ENCODE measurements around the gene TRAF3IP1.
"Not testable (repeated sequence)": the region's sequence is repeated elsewhere in the genome, so short reads cannot be mapped to it uniquely, and the experiment has no call there.

The TRAF3IP1 gene

DNA sequence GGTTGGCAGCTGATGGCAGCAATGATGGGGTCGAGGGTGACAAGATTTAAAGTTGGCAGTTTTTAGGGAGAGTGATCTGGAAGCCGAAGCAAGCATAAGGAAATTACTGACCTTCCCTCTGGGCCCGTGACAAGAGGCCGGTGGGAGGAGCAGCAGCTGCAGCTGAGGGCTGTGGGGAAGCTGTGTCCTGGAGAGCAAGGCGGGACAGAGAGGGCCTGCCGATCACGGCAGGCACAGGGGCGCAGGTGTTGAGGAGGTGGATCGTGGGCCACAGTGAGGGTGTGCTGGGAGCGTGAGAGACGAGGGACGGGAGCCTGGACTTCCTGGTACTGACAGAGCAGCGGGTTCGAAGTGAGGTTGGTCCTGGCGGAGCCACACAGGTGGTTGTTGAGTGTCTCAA, 31.0 kb downstream of the TRAF3IP1 start:
- Histone ChIP-seq H3K9ac (ENCODE audit: low read depth, low read length) (no peak overlapping the region), H3K36me3 (ENCODE audit: insufficient read depth, low read length) (no peaks in the 10 kb centered on the region), H3K4me1 (ENCODE audit: insufficient read depth, low read length) (no peaks in the 10 kb centered on the region), H3K9me3 (ENCODE audit: control insufficient read depth, insufficient read depth, low read length) (no peaks in the 10 kb centered on the region)

DNA sequence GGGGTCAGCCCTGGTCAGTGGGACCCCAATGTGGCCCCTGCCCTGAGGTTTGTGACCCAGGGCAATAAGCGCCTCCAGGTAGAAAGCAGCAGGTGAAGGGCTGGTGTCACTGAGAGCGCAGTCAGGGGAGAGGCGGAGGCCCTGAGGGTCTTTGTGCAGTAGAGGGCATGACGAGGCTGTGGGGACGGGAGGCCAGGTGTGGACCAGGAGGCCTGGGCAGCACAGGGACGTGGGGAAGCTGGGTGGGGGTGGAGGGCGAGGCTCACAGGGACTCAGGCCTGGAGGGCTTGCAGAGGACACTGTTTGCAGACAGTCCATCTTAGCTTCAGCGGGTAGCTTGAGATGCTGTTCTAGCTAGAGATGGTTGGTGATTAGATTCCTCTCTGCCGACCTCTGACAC, 32.0 kb downstream of the TRAF3IP1 start:
- Histone ChIP-seq H3K9ac (ENCODE audit: low read depth, low read length) (no peak overlapping the region), H3K4me1 (ENCODE audit: insufficient read depth, low read length) (no peaks in the 10 kb centered on the region), H3K36me3 (ENCODE audit: insufficient read depth, low read length) (no peaks in the 10 kb centered on the region), H3K9me3 (ENCODE audit: control insufficient read depth, insufficient read depth, low read length) (no peaks in the 10 kb centered on the region)

DNA sequence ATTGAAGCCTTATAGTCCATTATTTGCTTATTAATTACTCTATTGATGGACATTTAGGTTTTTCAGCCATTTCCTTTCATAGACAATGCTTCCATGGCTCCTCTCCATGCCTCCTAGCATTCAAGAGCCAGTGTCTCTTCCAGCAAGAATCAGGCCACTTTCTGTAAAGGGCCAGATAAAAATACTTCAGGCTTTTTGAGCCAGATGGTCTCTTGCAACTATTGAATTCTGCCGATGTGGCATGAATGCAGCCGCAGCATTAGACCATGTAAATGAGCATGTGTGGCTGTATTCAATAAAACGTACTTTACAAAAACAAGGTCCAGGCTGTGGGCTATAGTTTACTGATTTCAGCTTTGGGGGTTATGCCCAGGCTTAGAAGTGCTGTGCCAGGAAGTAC, 38.5 kb downstream of the TRAF3IP1 start:
- Histone ChIP-seq H3K36me3 (ENCODE audit: insufficient read depth, low read length) (no peaks in the 10 kb centered on the region), H3K9ac (ENCODE audit: low read depth, low read length) (no peak overlapping the region), H3K9me3 (ENCODE audit: control insufficient read depth, insufficient read depth, low read length) (no peaks in the 10 kb centered on the region), H3K4me1 (ENCODE audit: insufficient read depth, low read length) (no peaks in the 10 kb centered on the region)

DNA sequence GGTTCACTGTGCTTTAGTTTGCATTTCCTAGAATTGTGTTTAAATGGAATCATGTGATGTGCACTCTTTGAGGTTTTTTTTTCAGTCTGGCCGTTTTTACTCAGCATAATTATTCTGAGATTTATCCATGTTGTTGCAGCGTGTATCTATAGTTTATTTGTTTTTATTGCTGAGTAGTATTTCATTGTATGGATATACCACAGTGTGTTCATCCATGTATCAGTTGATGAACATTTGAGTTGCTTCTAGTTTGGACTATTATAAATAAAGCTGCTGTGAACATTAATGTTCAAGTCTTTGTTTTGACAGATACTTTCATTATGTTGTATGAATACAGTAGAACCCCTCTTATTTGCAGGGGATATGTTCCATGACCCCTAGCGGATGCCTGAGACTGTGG, 39.1 kb downstream of the TRAF3IP1 start:
- no peaks in the 10 kb centered on the region for H3K4me1 ChIP-seq (ENCODE audit: insufficient read depth, low read length)
- no peaks in the 10 kb centered on the region for H3K36me3 ChIP-seq (ENCODE audit: insufficient read depth, low read length)
- H3K9me3 ChIP-seq (ENCODE audit: control insufficient read depth, insufficient read depth, low read length): no peaks in the 10 kb centered on the region

DNA sequence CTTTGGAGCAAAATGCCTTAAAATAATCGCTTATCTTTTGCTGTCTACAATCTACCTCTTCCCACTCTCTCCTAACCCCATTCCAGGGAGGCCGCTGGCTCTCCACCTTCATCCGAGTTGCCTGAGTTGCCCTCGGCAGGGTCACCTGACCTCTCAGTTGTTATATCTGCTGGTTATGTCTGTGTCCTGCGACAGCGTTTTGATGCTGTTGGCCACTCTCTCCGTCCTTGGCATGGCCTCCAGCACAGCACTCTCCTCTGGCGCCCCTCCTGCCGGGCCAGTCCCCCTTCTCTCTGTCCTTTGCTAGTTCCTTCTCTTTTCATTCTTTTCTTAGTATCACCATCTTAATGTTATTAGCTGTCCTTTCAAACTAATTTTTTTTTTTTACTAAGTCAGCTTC, 41.6 kb downstream of the TRAF3IP1 start:
- no peak overlapping the region for H3K9ac ChIP-seq (ENCODE audit: low read depth, low read length)
- H3K9me3 ChIP-seq (ENCODE audit: control insufficient read depth, insufficient read depth, low read length): no peaks in the 10 kb centered on the region
- H3K36me3 ChIP-seq (ENCODE audit: insufficient read depth, low read length): no peaks in the 10 kb centered on the region
- no peaks in the 10 kb centered on the region for H3K4me1 ChIP-seq (ENCODE audit: insufficient read depth, low read length)

More for the DNA sequence above, 39.1 kb downstream of the TRAF3IP1 start:
- H3K9ac ChIP-seq (ENCODE audit: low read depth, low read length): no peak overlapping the region

DNA sequence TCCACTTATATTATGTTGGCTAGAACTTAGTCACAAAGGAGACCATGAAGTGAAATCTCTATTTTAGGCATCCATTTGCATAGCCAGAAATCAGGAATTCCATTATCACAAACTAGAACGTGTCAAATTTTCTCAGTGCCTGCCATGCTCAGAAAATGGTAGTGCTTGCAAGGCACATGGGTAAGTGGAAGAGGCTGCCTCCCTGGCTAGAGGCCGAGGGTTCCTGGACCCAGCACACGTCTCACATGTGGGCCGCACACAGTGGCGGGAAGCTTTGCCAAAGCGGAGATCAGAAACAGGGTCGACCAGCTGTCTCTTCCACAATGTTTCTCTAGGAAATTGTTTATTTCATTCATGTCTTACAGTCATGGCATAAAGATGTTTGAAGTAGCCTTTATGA, 42.3 kb downstream of the TRAF3IP1 start:
- H3K9ac ChIP-seq (ENCODE audit: low read depth, low read length): no peak overlapping the region
- H3K9me3 ChIP-seq (ENCODE audit: control insufficient read depth, insufficient read depth, low read length): no peaks in the 10 kb centered on the region
- no peaks in the 10 kb centered on the region for H3K36me3 ChIP-seq (ENCODE audit: insufficient read depth, low read length)
- H3K4me1 ChIP-seq (ENCODE audit: insufficient read depth, low read length): no peaks in the 10 kb centered on the region

DNA sequence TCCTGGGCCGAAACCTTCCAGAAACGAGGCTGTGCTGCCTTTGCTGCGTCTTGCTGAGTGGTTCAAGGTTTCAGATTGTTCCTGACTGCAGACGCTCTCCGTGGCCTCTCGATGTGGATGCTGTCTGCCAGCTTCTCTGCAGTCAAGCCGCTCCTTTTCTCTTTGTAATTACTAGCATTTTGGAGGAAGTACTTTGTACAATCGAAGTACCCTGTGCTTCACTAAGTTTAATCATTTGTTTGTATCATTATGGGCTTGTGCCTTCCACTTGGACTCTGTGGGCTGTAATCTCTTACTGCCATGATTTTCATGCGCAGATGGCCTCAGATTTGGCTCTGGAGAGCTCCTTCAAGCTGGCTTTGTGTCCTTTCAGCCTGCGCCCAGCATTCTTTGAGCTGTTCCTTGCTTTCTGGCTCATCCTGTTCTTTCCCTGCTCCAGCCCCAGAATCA, 49.3 kb downstream of the TRAF3IP1 start:
- no peaks in the 10 kb centered on the region for H3K9me3 ChIP-seq (ENCODE audit: control insufficient read depth, insufficient read depth, low read length)
- H3K9ac ChIP-seq (ENCODE audit: low read depth, low read length): no peak overlapping the region
- no peaks in the 10 kb centered on the region for H3K36me3 ChIP-seq (ENCODE audit: insufficient read depth, low read length)
- no peaks in the 10 kb centered on the region for H3K4me1 ChIP-seq (ENCODE audit: insufficient read depth, low read length)

DNA sequence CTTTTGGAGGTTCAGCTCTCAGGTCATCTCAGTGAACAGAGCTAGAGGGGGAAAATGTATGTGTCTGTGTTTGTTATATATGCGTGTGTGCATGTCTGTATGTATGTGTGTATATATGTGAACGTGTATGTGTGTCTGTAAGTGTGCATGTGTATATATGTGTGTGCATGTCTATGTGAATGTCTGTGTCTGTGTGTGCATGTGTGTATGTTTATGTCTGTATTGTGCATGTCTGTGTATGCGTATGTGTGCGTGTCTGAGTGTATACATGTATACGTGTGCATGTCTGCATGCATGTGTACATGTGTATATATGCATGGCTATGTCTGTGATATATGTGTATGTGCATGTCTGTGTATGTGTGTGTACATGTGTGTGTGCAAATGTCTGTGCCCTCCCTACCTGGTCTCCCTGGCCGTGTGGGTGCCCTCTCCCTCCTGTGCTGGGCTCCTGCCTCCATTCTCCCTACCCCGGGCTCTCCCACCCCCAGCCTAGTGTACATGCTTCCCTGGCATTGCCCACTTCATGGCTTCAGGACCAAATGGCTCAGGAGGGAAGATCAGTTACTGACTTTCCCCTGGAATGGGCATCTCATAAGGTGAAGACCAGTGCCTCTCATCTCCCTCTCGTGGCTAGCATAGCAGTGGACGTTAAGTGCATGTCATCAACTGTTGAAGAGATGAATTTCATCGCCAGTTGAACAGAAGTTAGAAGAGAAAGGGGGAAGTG, 49.9 kb downstream of the TRAF3IP1 start:
- Histone ChIP-seq H3K9ac (ENCODE audit: low read depth, low read length) (no peak overlapping the region), H3K36me3 (ENCODE audit: insufficient read depth, low read length) (no peaks in the 10 kb centered on the region), H3K4me1 (ENCODE audit: insufficient read depth, low read length) (no peaks in the 10 kb centered on the region), H3K9me3 (ENCODE audit: control insufficient read depth, insufficient read depth, low read length) (no peaks in the 10 kb centered on the region)

DNA sequence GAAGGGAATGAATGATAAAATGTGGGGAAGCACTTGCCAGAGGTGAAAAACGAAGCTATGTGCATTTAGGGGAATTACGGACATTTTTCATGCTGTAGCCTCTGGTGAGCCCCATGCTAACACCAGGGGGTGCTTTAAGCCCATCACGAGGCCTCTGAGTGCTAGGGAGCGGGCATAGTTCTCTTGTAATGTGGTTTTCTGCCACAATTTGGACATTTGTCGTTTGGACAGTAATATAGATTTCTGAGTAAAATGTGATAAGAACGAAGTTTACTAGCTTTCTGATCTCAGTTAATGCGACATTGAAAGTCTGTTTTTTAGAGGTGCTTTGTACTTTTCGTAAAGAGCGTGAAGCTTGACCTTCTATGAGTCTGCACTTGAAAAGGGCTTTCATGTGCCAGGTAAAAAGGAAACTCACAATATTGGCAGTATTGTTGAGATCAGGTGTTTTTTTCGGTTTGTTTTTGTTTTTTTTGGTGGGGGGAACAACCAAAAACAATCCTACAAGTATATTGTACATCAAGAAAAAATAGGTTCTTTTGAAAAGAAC, 50.6 kb downstream of the TRAF3IP1 start:
- no peaks in the 10 kb centered on the region for H3K9me3 ChIP-seq (ENCODE audit: control insufficient read depth, insufficient read depth, low read length)
- H3K9ac ChIP-seq (ENCODE audit: low read depth, low read length): no peak overlapping the region
- H3K36me3 ChIP-seq (ENCODE audit: insufficient read depth, low read length): no peaks in the 10 kb centered on the region
- no peaks in the 10 kb centered on the region for H3K4me1 ChIP-seq (ENCODE audit: insufficient read depth, low read length)

DNA sequence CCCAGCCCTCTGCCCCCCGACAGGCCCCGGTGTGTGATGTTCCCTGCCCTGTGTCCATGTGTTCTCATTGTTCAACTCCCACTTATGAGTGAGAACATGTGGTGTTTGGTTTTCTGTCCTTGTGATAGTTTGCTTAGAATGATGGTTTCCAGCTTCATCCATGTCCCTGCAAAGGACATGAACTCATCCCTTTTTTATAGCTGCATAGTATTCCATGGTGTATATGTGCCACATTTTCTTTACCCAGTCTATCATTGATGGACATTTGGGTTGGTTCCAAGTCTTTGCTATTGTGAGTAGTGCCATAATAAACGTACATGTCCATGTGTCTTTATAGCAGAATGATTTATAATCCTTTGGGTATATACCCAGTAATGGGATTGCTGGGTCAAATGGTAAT, 52.0 kb downstream of the TRAF3IP1 start:
- not testable (repeated sequence) for H3K4me1 ChIP-seq (ENCODE audit: insufficient read depth, low read length); H3K36me3 ChIP-seq (ENCODE audit: insufficient read depth, low read length); H3K9ac ChIP-seq (ENCODE audit: low read depth, low read length); H3K9me3 ChIP-seq (ENCODE audit: control insufficient read depth, insufficient read depth, low read length)

DNA sequence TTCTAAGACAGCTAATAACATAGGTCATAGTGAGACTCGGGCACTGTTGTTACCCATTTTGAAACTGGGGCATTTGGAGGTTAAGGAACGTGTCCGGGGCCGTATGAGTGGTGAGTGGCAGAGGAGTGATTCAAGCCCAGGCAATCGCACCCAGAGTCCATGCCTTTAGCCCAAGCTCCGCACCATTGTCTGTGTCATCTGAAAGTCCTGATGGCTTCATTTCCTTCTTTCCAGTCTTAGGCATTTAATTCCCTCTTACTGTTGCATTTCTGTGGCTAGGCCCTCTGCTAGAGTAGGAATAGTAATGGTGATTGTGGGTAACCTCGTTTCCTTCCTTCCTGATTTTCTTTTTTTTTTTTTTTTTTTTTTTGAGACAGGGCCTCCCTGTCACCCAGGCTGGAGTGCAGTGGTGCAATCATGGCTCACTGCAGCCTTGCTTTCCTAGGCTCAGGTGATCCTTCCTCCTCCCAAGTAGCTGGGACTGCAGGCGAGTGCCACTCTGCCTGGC, 56.6 kb downstream of the TRAF3IP1 start:
- no peak overlapping the region for H3K9ac ChIP-seq (ENCODE audit: low read depth, low read length)
- H3K4me1 ChIP-seq (ENCODE audit: insufficient read depth, low read length): peaks cover 6% of the 10 kb centered on the region

DNA sequence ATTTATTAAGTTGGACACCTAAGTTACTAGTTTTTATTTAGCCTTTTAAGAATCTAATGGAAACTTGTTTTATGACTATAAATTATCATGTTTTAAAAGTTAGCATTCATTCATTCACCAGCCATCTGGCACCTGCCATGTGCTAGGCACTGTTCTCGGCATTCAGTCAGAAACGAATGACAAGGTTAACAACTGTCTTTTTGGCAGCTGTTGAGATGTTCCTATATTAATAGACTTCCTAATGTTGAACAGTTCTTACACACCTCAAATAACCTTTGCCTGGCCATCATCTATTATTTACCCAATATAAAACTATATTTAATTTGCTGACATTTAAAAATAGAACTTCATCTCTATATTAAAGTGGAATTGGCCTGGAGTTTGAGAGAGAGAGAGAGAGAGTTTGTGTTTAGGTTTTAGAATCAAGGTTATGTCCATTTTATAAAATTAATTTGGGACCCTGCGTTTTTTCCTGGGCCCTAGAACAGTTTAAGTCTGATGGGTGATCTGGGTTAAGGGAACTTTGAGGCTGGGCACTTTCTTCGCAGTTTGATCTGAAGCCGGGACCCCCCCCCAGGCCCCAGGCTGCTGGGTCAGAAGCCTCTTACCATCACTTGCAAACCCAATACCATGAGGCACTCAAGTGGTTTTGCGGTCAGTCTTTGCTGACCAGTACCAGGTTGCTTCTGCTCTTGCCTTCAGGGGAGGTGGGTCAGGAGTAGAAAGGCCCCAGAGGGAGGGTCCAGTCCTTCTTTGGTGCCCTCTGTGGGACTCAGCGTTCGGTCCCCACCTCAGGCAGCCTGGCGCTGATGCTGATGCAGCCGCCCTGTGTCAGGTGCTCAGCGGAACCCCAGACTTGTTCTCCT, 58.1 kb downstream of the TRAF3IP1 start:
- no peak overlapping the region for H3K9ac ChIP-seq (ENCODE audit: low read depth, low read length)
- H3K36me3 ChIP-seq (ENCODE audit: insufficient read depth, low read length): no peaks in the 10 kb centered on the region; the same call in 1 of the 2 replicates
- H3K4me1 ChIP-seq (ENCODE audit: insufficient read depth, low read length): peaks cover 6% of the 10 kb centered on the region
- H3K9me3 ChIP-seq (ENCODE audit: control insufficient read depth, insufficient read depth, low read length): no peaks in the 10 kb centered on the region

More for the DNA sequence above, 56.6 kb downstream of the TRAF3IP1 start:
- Histone ChIP-seq H3K9me3 (ENCODE audit: control insufficient read depth, insufficient read depth, low read length) (no peaks in the 10 kb centered on the region), H3K36me3 (ENCODE audit: insufficient read depth, low read length) (no peaks in the 10 kb centered on the region)

DNA sequence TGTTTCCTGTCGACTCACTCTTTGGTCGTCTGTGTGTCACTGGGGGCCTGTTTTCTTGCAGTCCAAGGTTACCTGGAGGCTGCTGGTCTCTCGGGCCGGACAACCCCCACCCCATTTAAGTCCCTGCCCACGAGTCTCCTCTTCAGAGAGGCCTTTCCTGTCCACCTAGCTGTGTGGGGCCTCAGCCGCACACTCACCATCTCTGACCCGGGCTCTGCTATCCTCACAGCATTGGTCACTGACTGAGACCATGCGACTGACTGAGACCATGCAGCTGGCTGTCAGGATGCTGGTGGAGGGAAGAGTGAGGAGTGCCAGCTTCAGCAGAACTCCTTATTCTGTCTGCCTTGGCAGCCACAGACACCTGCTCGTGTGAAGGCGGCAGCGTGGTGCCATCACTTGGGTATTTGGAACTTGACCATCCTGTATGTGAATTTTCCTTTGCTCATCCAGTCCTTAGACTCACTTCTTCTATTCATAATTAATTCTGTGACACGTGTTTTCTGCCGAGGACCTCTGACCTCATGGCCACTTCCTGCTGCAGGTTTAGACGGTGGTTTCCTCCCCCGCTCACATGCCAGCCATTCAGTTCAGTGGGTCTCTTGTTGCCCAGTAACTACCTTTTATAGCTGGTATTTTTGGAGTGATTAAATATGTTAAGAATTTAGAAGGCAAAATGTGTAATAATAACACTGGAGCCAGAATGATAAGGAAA, 58.9 kb downstream of the TRAF3IP1 start:
- Histone ChIP-seq H3K9ac (ENCODE audit: low read depth, low read length) (no peak overlapping the region), H3K9me3 (ENCODE audit: control insufficient read depth, insufficient read depth, low read length) (no peaks in the 10 kb centered on the region), H3K36me3 (ENCODE audit: insufficient read depth, low read length) (no peaks in the 10 kb centered on the region; the same call in 1 of the 2 replicates), H3K4me1 (ENCODE audit: insufficient read depth, low read length) (peaks cover 6% of the 10 kb centered on the region)

DNA sequence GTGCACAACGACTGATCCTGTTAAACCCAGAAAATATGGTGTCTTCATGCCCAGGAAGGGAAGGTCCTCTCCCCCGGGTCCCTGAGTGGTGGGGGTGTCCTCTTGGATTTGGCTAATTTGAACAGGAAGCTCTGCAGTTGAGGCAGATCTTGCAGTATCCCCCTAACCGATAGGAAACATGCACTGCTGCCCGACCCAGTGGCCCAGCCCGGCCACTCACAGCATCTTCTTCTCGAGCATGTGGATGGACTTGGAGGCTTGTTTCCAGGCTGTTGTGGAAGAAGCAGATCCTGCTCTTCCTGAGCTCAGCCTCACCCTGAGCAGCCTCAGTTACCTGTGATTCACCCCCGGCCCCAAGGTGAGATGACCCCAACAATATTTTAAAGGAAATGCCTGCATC, 60.0 kb downstream of the TRAF3IP1 start:
- Histone ChIP-seq H3K9me3 (ENCODE audit: control insufficient read depth, insufficient read depth, low read length) (no peaks in the 10 kb centered on the region), H3K36me3 (ENCODE audit: insufficient read depth, low read length) (no peaks in the 10 kb centered on the region; the same call in 1 of the 2 replicates), H3K4me1 (ENCODE audit: insufficient read depth, low read length) (peaks cover 6% of the 10 kb centered on the region), H3K9ac (ENCODE audit: low read depth, low read length) (no peak overlapping the region)

Data from ES-I3 (cell line).